G401 (cell line): ENCODE measurements around the gene KCMF1. TPM values are rescaled to one million over a fixed set of nuclear protein-coding genes. Genes with fewer than 3 reads are reported as not detected.

Experiments
- DNase-seq: peaks from one replicate; pipeline ENCODE4 v3.0.0-alpha.2; 2015; ENCODE audit warnings: low spot score
- in situ Hi-C: cut with HindIII; loops from 2 replicates; pipeline ENCODE4 v1.10.0; 2016; ENCODE audit warnings: low sequenced_read_pairs, mixed read lengths
- total RNA-seq: library from RNA; depleted of rRNA; stranded (reverse); fragments of >200 nt; shearing (Covaris generic); gene quantifications from 2 replicates; pipeline ENCODE4 v1.2.3, GENCODE V29; 2014

The KCMF1 gene
- total RNA-seq, 1 experiment from 2014 or later = 133 TPM

GRCh38 chr2:85015653-85016360 lies 44.8 kb downstream of the KCMF1 start:
- DNase-seq = no peak
- in situ Hi-C loops = no loop called here

GRCh38 chr2:85016446-85016845 lies 45.5 kb downstream of the KCMF1 start:
- DNase-seq = no peak
- in situ Hi-C loops = no loop called here

GRCh38 chr2:85017411-85018048 lies 46.6 kb downstream of the KCMF1 start:
- no peak for DNase-seq
- in situ Hi-C loops = no loop called here

GRCh38 chr2:85018049-85018447 lies 47.1 kb downstream of the KCMF1 start:
- in situ Hi-C loops = no loop called here

GRCh38 chr2:85019121-85019520 lies 48.2 kb downstream of the KCMF1 start:
- no peak for DNase-seq
- in situ Hi-C loops = no loop called here

More at GRCh38 chr2:85018049-85018447, 47.1 kb downstream of the KCMF1 start:
- DNase-seq = no peak

GRCh38 chr2:85022232-85022631 lies 51.3 kb downstream of the KCMF1 start:
- no peak for DNase-seq
- in situ Hi-C loops = no loop called here

- in situ Hi-C loops = no loop called here
- no peak for DNase-seq
Observed at GRCh38 chr2:85024372-85025047, 53.5 kb downstream of the KCMF1 start.

GRCh38 chr2:85032621-85033020 lies 61.7 kb downstream of the KCMF1 start:
- DNase-seq = no peak
- in situ Hi-C loops = no loop called here

- no peak for DNase-seq
- in situ Hi-C loops = no loop called here
Observed at GRCh38 chr2:85033388-85033787, 62.4 kb downstream of the KCMF1 start.

- no peak for DNase-seq
- in situ Hi-C loops = no loop called here
Observed at GRCh38 chr2:85034158-85034557, 63.2 kb downstream of the KCMF1 start.

GRCh38 chr2:85037622-85038021 lies 66.7 kb downstream of the KCMF1 start:
- in situ Hi-C loops = no loop called here
- DNase-seq = peak; percentile 70

- in situ Hi-C loops = no loop called here
- DNase-seq = no peak
Observed at GRCh38 chr2:85042330-85042729, 71.4 kb downstream of the KCMF1 start.

GRCh38 chr2:85048534-85048933 lies 77.6 kb downstream of the KCMF1 start:
- in situ Hi-C loops = no loop called here
- DNase-seq = no peak

GRCh38 chr2:85049236-85049635 lies 78.3 kb downstream of the KCMF1 start:
- in situ Hi-C loops = no loop called here
- no peak for DNase-seq

GRCh38 chr2:85053802-85054201 lies 82.8 kb downstream of the KCMF1 start:
- in situ Hi-C loops = no loop called here
- no peak for DNase-seq

- no peak for DNase-seq
- in situ Hi-C loops = no loop called here
Observed at GRCh38 chr2:85057226-85057962, 86.4 kb downstream of the KCMF1 start.

- DNase-seq = no peak
- in situ Hi-C loops = no loop called here
Observed at GRCh38 chr2:85061896-85062295, 90.9 kb downstream of the KCMF1 start.

- in situ Hi-C loops = no loop called here
- DNase-seq = no peak
Observed at GRCh38 chr2:85062565-85062964, 91.6 kb downstream of the KCMF1 start.

GRCh38 chr2:85063981-85064599 lies 93.1 kb downstream of the KCMF1 start:
- in situ Hi-C loops = no loop called here
- no peak for DNase-seq
